VCaP (cell line): ENCODE results near the gene CTNNBL1.

Experiments
- H3K27ac ChIP-seq: fragments of 450-650 bp; 2 replicates; pipeline ENCODE4 v1.5.1; 2017
- TF ChIP-seq, protein P1 (sequence below): fragments of 450-650 bp; conservative IDR thresholded peaks from 2 replicates; pipeline ENCODE4 v1.5.1; 2017; ENCODE audit warnings: mild to moderate bottlenecking, moderate library complexity

The CTNNBL1 gene

DNA sequence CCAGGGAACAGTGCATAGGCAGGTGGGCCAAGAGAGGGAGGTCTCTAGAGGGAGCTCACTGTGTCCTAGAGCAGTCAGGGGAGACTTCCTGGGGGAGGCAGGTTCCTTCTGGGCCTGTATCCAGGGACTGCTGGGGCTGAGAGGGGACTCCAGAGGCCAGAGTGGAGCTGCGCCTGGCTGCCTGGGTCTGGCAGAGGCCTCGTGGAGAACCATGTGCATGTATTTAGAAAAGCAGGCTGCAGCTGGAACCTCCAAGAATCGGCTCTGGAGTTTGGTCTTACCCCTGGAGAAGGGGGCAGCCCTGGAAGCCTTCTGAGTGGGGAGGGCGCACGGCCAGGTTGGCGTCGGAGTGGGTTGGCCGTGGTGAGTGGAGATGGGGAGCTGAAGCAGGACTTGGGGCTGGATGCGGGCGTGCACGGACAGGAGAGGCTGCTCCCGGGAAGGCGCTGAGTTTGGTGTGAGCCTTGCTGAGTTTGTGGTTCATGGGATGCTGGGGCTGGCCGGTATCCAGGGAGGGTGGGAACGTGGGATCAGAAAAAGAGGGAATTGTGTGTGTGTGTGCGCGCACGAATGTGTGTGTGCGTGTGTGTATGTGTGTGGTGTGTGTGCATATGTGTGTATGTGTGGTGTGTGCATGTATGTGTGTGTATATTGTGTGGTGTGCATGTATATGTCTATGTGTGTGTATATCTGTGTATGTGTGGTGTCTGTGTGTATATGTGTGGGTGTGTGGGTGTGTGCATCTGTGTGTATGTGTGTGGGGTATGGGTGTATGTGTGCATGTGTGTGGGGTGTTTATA lies 219.9 kb downstream of the CTNNBL1 start:
- H3K27ac ChIP-seq, result no peak overlapping the region
- TF ChIP-seq, protein P1, sequence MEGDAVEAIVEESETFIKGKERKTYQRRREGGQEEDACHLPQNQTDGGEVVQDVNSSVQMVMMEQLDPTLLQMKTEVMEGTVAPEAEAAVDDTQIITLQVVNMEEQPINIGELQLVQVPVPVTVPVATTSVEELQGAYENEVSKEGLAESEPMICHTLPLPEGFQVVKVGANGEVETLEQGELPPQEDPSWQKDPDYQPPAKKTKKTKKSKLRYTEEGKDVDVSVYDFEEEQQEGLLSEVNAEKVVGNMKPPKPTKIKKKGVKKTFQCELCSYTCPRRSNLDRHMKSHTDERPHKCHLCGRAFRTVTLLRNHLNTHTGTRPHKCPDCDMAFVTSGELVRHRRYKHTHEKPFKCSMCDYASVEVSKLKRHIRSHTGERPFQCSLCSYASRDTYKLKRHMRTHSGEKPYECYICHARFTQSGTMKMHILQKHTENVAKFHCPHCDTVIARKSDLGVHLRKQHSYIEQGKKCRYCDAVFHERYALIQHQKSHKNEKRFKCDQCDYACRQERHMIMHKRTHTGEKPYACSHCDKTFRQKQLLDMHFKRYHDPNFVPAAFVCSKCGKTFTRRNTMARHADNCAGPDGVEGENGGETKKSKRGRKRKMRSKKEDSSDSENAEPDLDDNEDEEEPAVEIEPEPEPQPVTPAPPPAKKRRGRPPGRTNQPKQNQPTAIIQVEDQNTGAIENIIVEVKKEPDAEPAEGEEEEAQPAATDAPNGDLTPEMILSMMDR, result no peak

DNA sequence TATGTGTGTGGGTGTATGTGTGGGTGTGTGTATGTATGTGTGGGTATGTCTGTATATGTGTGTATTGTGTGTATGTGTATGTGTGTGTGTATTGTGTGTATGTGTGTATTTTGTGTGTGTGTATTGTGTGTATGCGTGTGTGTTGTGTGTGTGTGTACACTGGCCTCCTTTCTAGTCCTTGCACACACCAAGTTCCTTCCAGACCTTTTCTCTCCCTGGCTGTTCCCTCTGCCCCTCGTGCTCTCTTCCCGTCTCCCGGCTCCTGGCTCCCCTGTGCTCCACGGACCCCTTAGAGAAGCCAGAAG lies 220.5 kb downstream of the CTNNBL1 start:
- no peak overlapping the region for H3K27ac ChIP-seq
- TF ChIP-seq, protein P1, result no peak

DNA sequence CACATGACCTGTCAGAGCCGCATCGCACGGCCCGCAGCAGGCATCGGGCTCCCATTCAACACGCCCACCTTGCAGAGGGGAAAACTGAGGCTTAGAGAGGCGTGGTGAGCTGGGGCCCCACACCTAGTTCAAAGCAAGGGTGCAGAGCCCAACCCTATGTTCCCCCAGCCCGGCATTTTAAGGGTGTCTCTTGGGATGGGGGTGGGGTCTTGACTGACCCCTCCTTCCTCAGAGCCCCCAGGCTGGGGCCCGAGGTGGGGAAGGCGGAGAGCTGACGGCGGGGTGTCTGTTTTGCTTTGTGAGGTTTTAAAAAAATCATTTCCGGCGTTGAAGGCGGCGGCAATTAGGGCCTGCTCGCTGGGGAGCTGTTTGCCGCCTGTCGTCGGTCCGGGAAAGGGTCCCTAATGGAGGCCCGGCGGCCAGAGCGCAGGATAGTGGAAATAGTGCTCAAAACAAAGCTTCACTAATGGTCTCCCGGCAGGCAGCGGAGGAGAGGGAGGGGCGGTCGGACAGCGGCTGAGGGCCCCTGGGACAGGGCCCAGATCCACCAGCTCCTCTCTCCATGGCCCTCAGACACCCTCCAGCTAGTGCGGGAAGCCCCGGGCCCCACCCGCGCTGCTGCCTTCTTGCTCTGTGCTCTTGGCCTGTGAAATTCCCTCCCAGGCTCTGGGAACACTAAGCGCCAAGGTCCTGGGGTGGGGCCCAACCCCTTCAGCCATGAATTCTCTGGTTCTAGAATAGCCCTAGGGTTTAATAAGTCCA lies 221.0 kb downstream of the CTNNBL1 start:
- TF ChIP-seq, protein P1, result no peak
- H3K27ac ChIP-seq, result no peak overlapping the region

DNA sequence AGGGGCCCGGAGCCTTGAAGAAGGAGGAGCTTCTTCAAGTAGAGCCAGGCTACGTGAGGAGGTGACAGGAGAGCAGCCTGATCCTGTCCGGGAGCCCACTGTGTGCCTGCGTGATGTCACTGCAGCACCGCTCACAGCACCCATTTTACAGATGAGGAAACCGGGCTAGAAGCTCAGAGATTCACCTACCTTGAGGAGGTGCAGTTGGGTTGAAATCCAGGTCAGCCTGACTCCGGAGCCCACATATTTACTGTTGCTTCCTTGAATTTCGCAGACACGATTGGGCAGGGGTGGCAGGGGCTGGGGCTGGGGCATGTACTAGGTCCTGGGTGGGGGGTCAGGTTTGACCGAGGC lies 221.6 kb downstream of the CTNNBL1 start:
- no peak overlapping the region for H3K27ac ChIP-seq
- TF ChIP-seq, protein P1, result no peak

DNA sequence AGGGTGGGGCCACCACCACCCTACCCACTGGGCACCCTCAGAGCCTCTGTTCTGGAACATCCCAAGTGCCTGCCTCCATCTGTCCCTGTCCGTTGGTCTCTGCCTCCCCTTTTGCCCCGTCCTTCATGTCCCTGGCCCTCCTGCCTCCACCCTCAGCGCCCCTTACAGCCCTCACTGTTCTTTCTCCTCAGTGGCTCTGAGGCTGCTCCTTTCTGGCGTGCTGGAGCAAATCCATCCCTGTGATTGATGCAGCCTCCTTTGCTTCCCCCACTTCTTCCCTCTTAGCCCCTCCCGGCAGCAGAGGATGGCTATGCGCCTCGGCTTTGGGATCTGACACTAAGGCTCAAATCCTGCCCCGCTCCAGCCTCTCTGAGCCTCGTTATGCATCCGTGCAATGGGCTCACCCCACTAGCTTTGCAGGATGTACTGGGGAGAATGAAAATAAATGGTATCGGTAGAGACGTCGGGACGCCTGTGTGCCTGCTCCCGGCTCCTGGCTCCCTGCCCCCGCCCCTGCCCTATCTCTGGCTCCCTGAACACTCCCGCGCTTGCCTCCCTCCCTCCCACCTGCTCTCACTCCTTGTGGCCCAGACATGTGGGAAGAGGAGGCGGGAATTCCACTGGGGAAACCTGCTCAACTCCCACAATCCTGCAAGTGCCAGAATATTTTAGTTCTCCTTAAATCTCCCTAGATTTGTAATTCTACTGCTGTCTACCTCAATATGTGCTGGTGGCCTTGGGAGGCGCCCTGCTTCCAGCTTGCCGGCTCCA lies 222.2 kb downstream of the CTNNBL1 start:
- TF ChIP-seq, protein P1, result no peak
- no peak overlapping the region for H3K27ac ChIP-seq

DNA sequence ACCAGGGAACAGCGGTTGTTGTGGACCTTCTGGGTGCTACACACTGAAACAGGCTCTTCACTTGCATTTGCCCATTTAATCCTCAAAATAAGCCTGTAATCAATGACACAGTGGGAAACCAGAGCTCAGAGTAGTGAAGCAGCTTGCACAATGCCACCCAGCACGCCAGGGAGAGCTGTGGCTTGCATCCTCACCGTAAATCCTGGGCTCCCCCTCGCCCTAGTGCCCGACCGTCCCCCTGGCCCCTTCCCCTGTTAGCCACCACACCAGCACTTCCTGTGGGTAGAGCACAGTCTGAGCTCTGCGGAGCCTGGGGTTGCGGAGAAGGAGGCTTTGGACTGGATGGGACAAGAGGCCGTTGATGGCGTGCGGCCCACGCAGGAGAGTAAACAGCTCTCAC lies 223.6 kb downstream of the CTNNBL1 start:
- H3K27ac ChIP-seq, result no peak overlapping the region
- TF ChIP-seq, protein P1, result no peak

DNA sequence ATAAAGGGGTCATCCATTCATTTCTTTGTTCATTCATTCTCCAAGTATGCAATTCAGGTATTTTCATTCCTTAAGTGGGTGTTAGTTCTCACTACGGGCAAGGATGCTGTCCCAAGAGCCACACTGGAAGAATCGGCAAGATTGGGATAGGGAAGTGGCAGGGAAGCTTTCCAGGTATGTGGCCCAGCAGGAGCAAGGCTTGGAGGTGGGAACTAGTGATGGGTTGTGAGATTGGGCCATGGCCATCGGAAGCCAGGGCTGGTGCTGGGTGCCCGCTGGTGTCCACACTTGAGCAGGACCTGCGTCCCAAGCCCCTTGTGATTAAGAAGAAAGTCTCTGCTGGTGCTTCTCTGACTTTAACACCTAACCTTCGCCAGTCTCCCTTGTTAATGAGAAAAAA lies 224.2 kb downstream of the CTNNBL1 start:
- TF ChIP-seq, protein P1, result no peak
- no peak overlapping the region for H3K27ac ChIP-seq
